WI38 (cell line): ENCODE measurements around the gene BLNK.

ENCODE experiments used
- H3K4me3 ChIP-seq: 2 replicates; pipeline ENCODE4 v1.5.1; 2011; ENCODE audit warnings: low read depth, mild to moderate bottlenecking, control low read depth, low read length
- CTCF ChIP-seq: IDR thresholded peaks from 2 replicates; pipeline ENCODE4 v1.5.1; 2012; ENCODE audit warnings: low read depth, mild to moderate bottlenecking, control low read depth, low read length

BLNK gene

GRCh38 chr10:96269438-96270300, 1.7 kb downstream of the BLNK start:
- no peak overlapping the region for H3K4me3 ChIP-seq
- no peak for TF ChIP-seq CTCF

DNA sequence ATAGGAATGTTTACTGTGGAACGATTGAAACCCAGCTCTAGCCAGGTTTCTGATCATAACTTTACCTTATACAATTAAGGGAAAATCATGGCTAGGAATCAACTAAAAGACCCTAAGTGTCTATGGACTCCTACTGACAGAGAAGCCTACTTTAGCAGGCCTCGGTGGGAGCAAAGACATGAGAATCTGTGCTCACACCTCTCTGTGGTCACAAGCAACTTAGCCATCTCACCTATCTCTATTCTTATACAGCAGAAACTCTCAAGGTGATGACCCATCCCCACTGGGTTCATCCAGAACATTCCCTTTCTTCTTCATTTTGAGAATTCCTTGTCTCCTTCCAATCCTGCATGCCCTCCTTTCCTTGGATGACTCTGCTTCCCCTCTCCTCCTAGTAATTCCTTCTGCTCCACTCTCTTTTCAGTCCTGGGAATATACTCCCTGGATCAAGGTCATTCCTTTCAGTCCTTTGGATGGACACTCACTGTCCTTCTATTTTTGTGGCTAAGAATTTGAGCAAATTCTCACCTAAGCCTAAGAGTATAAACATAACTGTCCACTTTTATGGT, 2.9 kb downstream of the BLNK start:
- no peak for TF ChIP-seq CTCF
- no peak overlapping the region for H3K4me3 ChIP-seq

GRCh38 chr10:96267234-96267705, 4.1 kb downstream of the BLNK start:
- TF ChIP-seq CTCF: no peak
- H3K4me3 ChIP-seq: no peak overlapping the region

DNA sequence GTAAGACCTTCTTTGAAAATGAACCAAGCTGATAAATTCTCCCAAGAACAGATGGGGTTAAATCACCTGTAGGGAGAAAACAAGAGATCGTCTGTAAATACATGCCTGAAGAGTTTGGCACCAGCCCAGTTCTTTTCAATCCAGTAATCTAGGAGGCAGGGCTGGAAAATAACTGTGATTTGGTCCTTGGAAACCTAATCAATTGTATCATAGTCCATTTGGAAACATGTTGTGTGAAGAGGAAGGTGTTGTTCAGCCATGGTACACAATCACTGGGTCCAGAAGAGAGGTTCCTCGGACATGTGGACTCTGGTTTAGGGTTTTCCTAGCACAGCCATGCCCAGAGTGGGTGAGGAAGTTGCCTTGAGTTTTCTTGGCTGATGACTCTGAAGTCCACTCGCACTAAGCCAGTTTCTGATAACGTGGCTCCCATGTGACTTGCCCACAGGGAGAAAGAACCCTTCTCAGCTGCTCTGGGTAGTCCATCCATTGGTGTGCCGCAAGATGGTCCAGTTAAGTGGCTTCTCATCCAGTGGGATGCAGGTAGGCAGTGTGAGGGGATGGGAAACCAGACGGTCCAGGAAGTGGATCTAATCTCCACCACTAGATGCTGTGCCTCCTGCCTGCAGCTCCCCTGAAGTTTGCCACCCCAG, 5.1 kb downstream of the BLNK start:
- no peak overlapping the region for H3K4me3 ChIP-seq

GRCh38 chr10:96264938-96265337, 6.4 kb downstream of the BLNK start:
- no peak overlapping the region for H3K4me3 ChIP-seq
- no peak for TF ChIP-seq CTCF

More for the DNA sequence above, 5.1 kb downstream of the BLNK start:
- no peak for TF ChIP-seq CTCF

GRCh38 chr10:96263669-96264068, 7.7 kb downstream of the BLNK start:
- no peak overlapping the region for H3K4me3 ChIP-seq
- TF ChIP-seq CTCF: no peak

DNA sequence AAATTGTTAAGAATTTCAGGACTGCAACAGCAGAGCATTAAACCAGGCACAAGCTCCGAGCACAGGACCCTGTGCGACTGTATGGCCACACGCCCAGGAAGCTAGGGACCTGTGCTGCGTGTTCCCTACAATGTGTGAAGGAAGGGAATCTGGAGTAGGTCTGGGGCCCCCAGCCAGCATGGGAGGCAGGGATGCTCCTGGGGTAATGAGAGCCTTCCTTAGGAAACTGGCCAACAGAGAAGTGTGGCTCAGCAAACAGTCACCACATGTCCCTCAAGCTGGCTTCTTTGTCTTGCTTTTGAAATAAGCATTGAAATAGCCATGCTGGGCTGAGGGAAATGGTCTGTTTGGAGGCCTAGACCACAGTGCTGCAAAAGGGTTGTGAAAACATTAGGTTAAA, 8.2 kb downstream of the BLNK start:
- no peak for TF ChIP-seq CTCF
- H3K4me3 ChIP-seq: no peak overlapping the region
